NT2/D1 (cell line): ENCODE measurements around the gene GFRA4.

Experiments
- SUZ12 ChIP-seq: IDR thresholded peaks from 2 replicates; pipeline ENCODE4 v1.6.1; 2011; ENCODE audit not compliant: insufficient read length, insufficient read depth; ENCODE audit errors: extremely low read depth
- YY1 ChIP-seq: IDR thresholded peaks from 2 replicates; pipeline ENCODE4 v1.6.1; 2011; ENCODE audit not compliant: insufficient read length, insufficient read depth

DNA sequence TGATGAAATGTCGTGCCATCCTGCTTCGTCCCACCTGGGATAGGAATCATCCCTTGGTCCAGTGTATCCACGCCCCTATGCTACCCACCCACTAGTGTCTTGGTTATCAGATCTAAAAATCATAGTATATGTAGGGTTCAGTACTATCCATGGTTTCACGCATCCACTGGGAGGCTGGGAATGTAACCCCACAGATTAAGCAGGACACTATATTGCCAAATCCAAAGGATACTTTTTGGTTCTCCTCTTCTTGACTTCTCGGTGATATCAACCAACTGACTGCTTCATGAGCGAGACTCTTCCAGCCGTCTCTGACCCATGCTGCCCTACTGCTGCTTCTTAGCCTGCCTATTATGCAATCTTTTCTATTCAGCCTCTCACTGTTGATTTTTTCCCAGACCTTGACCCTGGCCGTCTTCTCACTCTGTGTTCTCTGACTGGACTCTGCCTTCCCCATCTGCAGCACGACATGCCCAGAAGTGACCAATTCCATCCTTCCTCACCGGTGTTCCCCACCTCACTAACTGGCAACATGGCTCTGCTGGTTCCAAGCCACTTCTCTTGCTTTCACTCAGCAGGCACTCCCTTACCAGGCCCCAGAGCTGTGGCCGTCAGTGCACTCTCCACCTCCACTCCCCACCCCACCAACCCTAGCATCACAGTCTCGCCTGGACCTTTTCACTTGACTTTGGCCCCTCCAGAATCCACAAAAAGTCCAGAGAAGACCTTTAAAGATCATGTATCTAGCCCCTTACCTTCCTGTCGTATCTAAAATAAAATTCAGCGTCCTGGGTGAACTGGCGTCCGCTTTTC lies 34.5 kb downstream of the GFRA4 start:
- TF ChIP-seq YY1 (no peak), SUZ12 (no peak)
